GM12875 (cell line): ENCODE measurements around the gene KIDINS220.

ENCODE experiments used
- H3K4me3 ChIP-seq: one replicate; pipeline ENCODE4 v1.5.1; 2011; ENCODE audit warnings: low read depth, low read length, control low read depth
- CTCF ChIP-seq: IDR thresholded peaks from 2 replicates; pipeline ENCODE4 v1.5.1; 2011; ENCODE audit warnings: low read depth, mild to moderate bottlenecking, control low read depth, inconsistent platforms, low read length, moderate library complexity, borderline replicate concordance; ENCODE audit not compliant: insufficient read depth

KIDINS220 gene

GRCh38 chr2:8680822-8681760 is 156.3 kb downstream of the KIDINS220 start:
- H3K4me3 ChIP-seq = peak overlapping the region; percentile 41
- no peak for TF ChIP-seq CTCF

- H3K4me3 ChIP-seq = no peak overlapping the region
- TF ChIP-seq CTCF = no peak
These were observed 157.3 kb downstream of the KIDINS220 start for GRCh38 chr2:8679827-8680731.

DNA sequence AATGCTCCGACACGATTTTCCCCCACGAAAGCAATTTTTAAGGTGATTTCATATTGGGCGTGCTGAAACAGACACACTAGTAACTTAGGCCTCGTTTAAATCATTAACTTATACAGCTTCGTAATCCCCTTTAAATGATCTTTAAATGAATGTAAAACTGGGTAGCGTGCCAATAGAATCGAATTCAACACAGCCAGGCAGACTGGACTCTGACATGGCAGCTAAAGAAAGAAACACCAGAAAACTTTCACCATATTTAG is 157.9 kb downstream of the KIDINS220 start:
- H3K4me3 ChIP-seq = no peak overlapping the region
- TF ChIP-seq CTCF = no peak
